Colon (tissue), 2 donors: Measurements from ENCODE around the gene MYL2.
"Not testable (repeated sequence)": the region's sequence is repeated elsewhere in the genome, so short reads cannot be mapped to it uniquely, and the experiment has no call there.

Source experiments
- FAIRE-seq: peaks from 2 replicates; lab custom pipeline; 2012; peaks lifted over from hg19 to GRCh38; lab: Jason Lieb, UNC
- donor health status: control.
- donor health status: control.

Gene MYL2, protein sequence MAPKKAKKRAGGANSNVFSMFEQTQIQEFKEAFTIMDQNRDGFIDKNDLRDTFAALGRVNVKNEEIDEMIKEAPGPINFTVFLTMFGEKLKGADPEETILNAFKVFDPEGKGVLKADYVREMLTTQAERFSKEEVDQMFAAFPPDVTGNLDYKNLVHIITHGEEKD

DNA sequence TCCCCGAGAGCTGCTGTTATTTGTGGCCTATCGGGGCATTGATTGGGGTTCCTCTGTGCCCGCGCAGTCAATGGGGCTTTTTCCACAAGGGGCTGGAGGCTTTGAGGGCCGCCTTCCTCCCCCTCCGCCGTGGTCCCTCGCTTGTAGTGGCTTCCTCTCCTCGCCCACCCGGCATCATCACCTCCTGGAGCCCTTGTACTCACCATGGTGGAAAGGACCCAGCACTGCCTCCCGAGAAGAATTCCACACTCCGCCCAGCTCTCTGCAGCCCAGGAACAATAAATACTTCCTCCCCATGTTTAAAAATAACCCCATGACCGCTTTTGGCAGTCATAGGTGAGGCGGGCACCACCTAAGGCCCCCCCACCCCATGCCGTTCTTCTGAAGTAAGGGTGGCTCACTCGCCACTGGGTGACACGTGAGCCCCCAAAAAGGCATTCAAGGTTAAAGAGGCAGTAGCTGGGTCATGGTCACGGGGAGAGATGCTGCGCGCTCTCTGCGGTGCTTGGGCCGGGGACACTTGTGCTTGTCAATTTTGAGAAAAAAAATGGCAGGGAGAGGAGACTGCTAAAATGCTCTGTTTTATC is at the start of gene MYL2:
MYL2 (minus strand) TSS at position 256 of the 587 bp plus-strand sequence; CDS start at position 206, 50 bp downstream.
- no peak for FAIRE-seq

DNA sequence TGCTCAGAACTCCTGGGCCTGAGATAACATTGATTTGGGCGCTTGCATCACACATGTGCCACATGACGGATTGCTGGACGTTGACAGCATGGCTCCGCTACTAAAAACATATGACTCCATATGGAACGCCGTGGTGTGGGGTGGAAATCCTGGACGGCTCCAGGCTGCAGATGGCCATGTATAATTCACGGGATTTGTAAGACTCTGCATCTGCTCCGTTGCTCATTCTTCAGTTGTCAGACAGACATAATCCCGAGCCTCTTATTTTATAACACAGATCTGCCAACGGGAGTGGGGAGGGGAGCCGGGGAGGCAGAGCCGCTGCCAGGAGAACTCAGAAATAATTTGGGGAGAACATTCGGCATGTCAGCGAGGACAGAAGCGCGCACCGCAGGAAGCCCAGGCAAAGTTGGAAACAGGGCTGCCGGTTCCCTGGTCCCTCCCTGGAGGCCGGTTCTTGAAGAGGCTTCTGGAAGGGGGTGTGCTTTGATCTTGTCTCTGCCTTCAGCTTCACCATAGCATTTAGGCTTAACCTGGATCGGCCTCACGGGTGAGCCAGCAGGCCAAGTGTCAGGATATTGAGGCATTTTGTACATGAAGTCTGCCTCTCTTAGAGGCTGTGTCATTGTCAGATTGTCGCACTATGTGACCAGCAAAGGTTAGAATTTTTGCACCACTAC is 45.8 kb upstream of the MYL2 start:
- no peak for FAIRE-seq

DNA sequence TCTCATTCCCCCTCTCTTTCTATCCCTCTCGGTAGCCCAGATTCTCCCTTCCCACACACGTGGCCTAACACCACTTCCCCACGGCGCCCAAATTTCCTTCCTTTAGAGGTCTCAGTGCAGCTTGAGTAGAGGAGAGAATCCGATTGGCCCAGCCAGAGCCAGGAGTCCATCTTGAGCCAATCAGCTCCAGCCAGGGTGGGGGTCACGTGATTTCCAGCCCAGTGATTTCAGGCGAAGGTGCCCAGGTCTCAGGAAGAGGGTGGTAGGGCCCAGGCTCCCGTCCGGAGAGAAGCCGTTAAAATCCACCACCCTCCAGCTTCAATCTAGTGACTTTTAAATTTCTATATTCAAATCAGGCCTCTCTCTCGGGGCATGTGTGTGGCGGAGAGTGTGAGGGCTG is 45.2 kb upstream of the MYL2 start:
- FAIRE-seq, result no peak

DNA sequence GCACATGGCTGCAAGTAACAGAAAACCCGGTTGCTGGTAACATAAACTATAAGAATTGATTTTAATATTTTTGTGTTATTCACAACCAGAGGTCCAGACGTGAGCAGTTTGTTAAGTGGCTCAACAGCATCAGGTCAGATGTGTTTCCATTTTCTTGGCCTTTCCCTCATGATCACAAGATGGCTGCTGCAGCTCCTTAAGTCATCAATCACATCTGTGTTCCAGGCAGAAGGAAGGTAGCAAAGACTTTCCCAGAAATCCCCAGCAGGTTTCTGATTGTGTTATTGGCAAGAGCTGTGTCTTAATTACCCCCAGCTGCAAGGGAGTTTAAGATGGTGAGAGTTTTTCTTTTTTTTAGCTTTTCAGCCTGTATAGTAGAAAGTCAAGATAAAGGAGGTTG is 40.4 kb upstream of the MYL2 start:
- no peak for FAIRE-seq

DNA sequence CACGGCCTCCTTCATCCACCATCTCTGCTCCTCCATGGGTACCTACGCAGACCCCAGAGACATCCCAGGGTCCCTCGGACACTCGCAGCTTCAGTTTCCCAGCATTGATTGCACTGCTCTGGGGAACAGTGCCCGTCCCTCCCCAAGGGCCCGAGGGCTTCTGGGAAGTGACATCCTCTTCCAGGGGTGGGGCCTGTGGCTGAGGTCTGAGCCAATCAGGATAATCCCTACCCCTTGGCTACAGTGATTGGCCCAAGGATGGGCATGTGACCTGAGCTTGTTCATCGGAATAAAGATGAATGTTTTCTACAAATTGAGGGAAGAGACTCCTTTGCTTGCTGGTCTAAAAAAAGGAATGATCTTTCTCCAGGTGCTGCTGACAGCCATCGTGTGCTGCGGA is 37.3 kb upstream of the MYL2 start:
- no peak for FAIRE-seq

DNA sequence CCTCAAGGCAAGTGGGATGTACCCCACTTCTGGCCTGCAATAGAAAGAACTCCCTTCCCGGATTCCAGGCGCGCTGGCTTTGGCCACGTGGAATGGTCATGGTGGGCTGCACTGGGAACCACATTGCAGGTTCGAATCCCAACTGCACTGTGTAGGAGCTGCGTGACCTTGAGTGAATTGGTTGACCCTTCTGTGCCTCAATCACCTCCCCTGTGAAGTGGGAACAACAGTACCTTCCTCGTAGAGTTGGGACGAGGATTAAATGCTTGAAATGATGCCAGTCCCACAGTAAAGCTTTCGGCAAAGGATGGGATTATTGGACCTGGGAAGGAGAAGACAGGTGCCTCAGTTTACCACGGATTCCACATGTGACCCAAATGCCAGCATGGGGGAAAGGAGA is 36.8 kb upstream of the MYL2 start:
- FAIRE-seq, result no peak

DNA sequence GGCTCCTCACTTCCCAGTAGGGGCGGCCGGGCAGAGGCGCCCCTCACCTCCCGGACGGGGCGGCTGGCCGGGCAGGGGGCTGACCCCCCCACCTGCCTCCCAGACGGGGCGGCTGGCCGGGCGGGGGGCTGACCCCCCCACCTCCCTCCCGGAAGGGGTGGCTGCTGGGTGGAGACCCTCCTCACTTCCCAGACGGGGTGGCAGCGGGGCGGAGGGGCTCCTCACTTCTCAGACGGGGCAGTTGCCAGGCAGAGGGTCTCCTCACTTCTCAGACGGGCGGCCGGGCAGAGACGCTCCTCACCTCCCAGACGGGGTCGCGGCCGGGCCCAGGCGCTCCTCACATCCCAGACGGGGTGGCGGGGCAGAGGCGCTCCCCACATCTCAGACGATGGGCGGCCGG is 30.5 kb upstream of the MYL2 start:
- not testable (repeated sequence) for FAIRE-seq

DNA sequence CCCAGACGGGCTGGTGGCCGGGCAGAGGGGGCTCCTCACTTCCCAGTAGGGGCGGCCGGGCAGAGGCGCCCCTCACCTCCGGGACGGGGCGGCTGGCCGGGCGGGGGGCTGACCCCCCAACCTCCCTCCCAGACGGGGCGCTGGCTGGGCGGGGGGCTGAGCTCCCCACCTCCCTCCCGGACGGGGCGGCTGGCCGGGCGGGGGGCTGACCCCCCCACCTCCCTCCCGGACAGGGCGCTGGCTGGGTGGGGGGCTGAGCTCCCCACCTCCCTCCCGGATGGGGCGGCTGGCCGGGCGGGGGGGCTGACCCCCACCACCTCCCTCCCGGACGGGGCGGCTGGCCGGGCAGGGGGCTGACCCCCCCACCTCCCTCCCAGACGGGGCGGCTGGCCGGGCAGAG is 30.1 kb upstream of the MYL2 start:
- FAIRE-seq, result not testable (repeated sequence)

DNA sequence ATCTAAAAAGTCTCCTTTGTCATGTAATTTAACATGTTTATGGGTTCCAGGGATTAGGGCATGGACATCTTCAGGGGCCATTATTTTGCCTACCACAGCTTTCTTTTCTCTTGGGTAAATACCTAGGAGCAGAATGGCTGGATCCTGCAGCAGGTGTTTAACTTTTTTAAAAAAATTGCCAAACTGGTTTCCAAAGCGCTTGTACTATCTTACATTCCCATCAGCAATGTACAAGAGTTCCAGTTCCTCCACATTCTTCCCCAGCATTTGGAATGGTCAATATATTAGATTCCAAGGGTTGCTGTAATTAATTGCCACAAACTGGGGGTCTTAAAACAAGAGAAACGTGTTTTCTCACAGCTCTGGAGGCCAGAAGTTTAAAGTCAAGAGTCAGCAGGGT is 27.7 kb upstream of the MYL2 start:
- FAIRE-seq, result no peak

DNA sequence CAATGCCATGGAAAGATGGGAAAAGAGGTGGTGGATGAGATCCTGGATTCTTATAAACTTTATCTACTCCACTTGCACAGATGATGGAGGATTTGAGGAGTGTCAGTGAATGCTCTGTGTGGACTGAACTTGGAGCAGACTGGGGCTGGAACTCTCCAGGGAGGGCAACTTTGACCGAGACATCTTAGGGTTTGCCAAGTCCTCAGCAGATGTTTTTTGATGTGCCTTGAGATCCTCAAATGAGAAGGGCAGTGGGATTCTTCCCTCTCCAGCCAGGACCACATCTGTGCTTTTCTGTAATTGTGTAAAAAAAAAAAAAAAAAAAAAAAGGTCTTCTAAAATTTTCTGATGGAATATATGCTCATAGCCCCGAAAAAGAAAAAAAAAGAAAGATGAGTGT is 23.0 kb upstream of the MYL2 start:
- FAIRE-seq, result no peak

DNA sequence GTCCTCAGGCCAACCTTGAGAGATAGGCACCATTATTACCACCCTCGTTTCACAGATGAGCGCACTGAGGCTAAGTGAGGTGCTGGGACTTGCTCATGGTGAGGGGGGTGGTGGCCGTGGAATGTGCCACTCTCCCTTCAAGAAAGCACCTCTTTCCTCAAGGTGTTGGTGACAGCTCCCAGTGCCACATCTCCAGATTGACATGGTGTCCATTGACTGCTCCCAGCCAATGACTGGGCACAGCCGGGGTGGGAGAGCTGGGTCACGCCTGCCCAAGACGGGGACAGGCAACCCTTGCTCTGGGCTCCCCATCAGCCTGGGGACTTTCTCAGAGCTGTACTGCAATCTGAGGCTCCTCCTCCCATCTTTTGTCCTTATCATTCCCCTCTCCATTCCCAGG is 21.0 kb upstream of the MYL2 start:
- no peak for FAIRE-seq

DNA sequence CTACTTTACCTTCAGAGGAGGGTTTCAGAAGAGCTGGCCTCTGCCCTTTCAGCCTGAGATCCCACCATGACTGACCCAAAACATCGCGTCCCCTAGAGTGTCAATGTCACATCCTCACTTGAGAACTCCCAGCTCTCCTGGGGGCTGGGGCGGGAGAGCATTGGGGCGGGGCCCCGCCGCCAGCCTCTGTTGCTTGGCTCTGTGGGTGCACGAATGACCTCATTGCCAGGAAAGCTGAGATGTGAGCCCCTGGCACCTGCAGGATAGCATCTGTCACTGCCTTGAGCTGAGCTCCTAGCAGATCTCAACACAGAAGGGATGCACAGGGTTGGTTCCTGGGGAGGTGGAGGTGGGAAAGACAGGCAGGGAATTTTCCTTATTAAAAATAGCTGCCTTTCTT is 20.6 kb upstream of the MYL2 start:
- no peak for FAIRE-seq

DNA sequence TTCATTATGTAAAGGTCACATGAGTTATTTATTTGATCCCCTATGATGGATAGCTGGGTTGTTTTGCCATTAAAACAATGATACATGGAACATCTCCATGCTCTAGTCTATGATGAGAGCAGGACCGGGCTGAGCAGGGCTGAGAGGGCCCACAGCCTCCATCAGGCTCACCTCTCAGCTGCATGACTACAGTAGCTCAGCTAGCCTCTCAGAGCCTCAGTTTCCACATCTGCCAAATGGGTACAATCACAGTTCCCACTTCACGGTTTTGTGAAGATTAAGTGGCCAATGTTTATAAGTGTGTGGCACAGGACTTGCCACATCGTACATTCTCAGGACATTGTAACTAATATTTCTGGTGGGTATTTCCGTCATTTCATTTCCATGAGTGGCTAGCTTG is 19.9 kb upstream of the MYL2 start:
- FAIRE-seq, result no peak

DNA sequence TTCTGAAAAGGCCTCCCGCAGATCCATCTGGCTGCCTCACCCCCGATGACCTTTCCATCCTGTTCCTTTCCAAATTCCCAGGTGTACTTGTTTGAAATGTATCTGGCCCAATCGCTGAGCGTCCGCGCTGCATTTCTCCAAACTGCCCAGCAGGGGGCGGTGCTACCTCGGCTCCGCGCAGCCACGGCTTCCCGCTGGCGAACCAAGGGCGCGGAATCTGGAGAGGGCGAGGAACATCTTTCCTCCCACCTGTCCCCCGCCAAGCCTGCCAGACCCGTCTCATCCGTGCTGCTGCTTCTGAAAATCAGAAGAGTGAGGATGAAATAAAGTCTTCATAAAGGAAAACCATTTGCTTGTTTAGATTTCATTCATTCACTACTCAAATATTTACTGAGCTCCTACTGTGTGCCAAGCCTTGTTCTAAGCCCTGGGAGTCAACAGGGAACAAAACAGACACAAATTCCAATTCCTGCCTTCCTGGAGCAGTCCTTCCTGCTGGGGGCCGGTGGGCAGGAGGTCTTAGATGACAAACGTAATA is 16.8 kb upstream of the MYL2 start:
- FAIRE-seq, result no peak

DNA sequence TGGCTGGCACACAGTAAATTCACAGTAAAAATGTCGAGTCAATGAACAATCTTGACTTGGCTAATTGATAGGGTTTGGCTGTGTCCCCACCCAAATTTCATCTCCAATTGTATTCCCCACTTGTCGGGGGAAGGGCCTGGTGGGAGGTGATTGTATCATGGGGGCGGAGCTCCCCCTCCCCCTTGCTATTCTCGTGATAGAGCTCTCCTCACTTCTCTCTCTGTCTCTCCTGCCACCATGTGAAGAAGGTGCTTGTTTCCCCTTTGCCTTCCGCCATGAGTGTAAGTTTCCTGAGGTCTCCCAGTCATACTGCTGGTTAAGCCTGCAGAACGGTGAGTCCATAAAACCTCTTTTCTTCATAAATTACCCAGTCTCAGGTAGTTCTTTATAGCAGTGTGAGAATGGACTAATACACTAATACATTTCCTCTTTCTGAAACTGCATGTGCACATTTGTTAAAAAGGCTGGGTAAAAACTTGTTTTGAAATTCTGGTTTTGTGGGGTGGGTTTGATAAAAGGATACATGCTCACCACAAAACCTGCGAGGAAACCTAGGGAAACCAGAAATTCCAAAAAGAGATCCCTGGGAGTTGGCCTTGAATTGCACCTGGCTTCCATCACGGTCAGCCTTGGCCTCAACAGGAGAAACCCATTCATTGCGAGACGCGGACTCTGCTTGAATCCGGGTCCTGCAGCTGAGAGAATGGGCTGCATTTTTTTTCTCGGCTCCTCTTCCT is 16.2 kb upstream of the MYL2 start:
- FAIRE-seq, result no peak

DNA sequence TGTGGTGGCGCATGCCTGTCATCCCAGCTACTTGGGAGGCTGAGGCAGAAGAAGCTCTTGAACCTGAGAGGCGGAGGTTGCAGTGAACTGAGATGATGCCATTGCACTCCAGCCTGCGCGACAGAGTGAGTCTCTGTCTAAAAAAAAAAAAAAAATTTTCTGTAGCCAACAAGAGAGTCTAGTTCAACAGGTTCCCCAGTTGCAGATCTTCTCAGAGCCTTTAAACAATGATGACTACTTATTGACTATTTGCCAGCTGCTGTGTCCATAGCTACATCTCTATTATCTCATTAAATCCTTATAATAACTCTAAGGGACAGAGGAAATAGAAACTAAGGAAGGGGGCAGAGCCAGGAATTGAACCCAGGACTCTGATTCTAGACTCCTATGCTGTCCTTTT is 15.2 kb upstream of the MYL2 start:
- no peak for FAIRE-seq

DNA sequence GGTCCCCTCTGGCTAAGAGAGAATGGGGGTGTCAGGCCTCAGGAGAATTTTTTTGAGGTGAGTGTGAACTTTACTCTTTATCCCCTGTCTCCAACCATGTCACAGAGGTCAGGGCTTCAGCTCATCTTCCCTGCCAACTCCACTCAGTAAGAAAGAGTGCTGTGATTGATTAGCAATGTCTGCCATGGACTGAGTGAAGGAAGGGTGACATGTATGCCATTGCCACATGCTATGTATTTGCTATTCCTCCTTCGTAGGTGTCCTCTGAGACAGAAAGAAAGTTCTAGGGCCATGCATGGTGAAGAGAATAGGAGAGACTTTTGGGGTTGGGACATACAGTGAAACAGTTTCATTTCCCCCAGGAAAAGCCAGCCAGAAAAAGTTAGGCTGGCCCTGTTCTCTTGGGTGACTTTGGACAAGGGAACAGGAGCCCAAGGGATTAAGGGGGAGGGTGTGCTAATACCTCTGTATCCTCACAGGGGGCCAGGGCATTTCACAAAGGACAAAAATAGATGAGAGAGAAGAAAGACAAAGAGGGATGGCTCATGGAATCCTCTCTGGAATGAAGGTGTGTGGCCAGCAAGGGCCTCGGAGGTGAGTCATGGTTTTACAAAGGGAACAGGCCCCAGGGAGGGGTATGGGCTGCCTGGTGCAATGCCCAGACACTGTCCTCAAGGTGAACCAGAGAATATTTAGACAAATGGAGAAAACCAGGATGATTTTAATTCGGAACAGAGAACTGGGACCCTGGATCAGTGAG is 13.9 kb upstream of the MYL2 start:
- FAIRE-seq, result no peak

DNA sequence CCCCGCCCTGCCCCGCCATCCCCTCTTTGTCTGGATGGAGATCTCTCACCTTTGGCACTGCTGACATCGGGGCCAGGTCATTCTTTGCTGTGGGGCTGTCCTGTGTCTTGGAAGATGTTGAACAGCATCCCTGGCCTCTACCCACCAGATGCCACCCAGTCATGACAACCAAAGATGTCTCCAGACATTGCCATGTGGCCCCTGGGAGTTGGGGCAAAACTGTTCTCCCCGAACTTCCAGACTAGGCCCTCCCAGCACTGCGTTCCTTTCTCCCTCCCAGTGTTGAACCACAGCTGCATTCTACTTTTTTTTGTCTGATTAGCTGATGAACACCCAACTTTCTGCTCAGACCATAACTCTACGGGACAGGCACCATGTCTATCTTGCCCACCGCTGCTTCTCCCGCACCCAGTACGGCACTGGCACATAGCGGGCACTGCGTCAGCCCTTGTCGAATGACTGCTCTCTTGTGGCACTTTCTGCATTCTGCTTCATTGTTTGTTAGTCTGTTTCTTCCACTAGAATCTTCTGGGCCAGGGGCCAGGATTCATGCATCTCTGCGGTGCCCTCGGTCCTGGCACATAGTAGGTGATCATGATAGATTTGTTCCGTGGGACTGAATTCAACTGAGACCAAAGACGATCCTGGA is 13.1 kb upstream of the MYL2 start:
- FAIRE-seq, result no peak

DNA sequence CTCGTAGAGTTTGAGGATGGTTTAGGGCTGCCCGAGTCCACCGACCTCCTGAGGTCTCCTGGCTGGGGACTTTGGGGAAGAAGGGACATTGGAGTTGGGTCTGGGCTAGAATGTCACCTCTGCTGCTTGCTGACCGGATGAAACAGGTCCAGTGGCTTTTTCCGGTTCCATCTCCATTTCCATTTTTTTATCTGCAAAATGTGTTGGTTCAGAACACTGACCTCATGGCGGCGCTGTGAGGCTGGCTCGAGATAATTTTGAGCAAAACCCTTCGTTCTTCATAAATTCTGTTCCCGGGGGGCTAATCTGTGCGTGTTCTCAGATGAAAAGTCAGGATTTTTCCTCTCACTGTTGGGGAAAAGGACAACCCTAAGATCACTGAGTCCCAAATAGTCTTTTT is 11.7 kb upstream of the MYL2 start:
- FAIRE-seq, result no peak

DNA sequence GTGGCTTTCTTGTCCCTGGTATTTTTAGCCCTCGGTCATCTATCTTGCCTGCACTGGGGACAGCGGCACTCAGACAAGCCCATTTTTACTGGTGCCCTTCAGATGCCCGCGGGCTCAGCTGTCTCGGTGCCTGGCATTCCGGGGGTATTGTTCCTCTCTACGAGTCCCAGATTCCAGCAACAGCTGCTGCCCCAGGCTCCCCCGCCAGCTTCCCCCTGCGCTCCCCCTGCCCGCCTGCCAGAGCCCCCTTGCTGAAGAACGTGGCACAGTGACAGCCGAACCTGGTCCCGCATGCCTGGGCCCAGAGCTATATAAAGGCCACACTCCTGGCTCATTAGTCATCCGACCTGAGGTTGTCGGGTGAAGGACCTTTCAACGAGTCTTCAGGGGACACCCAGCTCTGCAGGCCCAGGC is 10.9 kb upstream of the MYL2 start:
- FAIRE-seq, result no peak
